Left ventricle myocardium superior (tissue), 1 donor: ENCODE results near the gene STK10. TPM values are rescaled to one million over a fixed set of nuclear protein-coding genes. Genes with fewer than 3 reads are reported as not detected.

Experiments
- ATAC-seq: fragments of 200-7000 bp; cut with Tn5 transposase; one replicate; pipeline ENCODE4 v1.9.1; 2020; ENCODE audit warnings: mild to moderate bottlenecking, moderate library complexity
- DNase-seq: peaks from one replicate; pipeline ENCODE4 v3.0.0-alpha.2; 2020
- intact Hi-C: fragments of 100-400 bp; cut with micrococcal nuclease; formaldehyde crosslinking; loops from one replicate; pipeline ENCODE4 v1.11.0; 2022
- total RNA-seq: library from RNA; stranded (reverse); fragmentation: NEBNext Ultra II Directional; extraction: Animal tissue kit (Norgen Biotek cat#: 25700); gene quantifications from one replicate; pipeline ENCODE4 v1.2.1, GENCODE V29; 2021
- donor health status: DM: no; HTN: yes; CAD: no; lungs with severe emphysema.

The STK10 gene
- total RNA-seq, 1 donor from 2014 or later: 6.9 TPM

DNA sequence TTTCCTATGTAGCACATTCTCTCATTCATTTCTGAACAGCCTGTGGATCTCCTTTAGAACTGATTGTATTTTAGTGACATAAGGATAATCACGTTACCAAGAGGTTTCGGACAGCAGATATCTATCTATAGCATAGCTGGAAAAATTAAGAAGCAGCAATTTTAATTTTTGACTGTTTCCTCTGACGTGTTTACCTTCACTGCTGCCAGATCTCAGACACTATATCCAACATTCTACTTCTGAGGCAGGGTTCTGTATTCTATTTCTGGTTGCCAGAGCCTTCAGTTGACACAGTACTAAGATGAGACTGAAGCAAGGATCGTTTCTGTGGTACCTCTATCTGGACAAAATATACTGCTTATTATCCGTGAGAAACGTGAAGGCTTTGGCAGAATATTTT, 5.8 kb upstream of the STK10 start, which contains the start of gene EFCAB9:
Gene EFCAB9, plus strand, starts transcription at position 301 of the 400 bp plus-strand sequence. Its CDS starts 1 bp downstream, at position 302.
- intact Hi-C loops: no loop called here
- DNase-seq: no peak
- ATAC-seq: no peak

DNA sequence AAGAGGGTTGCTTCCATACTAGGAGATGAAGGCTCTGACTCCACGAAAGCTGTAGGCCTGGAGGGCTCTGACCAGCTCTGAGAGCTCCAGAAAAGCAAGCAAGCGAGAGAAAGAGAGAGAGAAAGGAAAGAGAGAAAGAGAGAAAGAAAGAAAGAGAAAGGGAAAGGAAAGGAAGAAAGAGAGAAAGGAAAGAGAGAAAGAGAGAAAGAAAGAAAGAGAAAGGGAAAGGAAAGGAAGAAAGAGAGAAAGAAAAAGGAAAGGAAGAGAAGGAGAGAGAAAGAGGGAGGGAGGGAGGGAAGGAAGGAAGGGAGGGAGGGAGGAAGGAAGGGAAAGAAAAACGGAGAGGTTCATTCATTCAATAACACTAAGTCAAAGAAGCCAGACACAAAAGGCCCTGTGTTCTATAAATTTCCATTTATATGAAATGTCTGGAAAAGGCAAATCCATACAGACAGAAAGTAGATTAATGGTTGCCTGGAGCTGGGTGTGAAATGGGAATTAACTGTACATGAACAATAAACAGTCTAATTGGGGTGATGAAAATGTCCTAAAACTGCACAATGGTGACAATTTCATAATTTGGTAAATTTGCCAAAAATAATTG, 1.8 kb upstream of the STK10 start:
- intact Hi-C loops: no loop called here
- ATAC-seq: no peak
- DNase-seq: no peak

DNA sequence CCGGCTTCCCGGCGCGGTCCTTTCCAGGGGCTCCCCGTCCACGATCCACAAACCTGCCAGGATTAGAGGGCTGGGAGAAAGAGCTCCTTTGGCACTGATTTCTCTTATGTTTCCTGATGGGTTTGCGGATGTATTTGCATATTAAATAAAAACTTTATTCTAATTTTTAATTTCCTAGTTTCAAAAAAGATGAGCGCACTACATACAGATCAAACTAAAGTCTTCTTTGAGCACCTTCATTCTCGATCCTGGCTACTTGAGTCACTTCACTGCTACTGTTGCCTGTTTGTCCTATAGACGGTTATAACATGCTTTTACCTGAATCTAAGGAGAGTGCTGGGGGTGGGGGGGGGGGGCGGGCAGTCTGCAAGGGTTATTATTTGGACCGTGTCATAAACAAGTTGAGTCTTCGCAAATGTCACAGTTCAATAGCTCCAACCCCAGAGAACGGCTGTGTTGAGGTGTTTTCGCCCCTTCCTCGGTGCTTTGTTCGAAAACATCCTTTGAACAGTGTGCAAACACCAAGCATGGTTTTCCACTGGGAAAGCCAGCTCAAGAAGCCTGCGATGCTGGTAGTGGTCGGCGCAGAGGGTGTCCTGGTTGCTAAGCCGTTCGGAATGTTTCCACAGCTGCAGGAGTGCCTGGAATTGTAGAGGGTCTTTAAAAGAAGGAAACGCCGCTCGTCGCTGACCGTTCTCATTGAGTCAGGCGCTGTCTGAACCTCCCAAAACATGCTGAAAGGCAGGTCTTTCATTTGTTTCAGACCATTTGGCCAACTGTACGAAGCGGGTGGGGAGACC, 1.1 kb upstream of the STK10 start:
- no peak for ATAC-seq
- intact Hi-C loops: no loop called here
- DNase-seq: no peak

DNA sequence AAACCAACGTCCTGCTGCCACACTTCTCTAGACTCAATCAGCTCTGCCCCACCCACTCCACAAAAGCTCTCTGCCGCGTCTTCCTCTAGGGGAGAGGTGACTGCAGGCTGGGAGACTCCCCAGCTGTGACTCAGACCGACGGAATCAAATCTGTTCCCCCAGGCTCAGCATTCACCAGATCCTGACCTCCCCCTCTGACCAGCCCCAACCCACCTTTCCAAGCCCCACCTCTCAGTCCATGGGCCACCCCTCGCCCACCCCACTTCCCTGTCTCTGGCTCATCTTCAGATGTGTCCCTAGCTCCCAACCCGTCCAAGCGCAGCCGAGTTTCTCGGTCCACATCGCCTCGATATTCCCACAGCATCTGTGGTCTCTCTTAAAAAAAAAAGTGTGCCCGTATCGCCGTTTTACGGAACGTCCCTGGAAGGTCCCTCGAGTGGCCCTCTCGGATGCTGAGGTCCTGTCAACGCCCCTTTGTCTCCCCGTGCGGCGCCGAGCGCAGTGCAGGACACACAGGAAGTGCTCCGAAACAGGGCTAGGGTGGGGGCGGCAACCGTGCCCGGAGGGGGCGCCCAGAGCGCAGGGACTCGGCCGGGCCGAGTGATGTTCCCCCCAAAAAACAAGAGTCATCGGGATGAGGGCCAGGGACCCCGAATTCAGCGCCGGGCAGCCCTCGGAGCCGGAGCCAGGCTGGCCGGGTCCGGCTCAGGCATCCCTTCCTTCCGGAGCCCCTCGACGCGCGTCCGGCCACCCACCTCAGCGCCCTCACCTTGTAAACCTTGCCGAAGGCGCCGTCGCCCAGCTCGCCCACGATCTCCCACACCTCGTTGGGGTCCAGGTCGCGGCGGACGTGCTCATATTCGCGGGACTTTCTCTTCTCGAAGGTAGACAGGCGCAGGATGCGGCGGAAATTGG, 649 bp downstream of the STK10 start:
- intact Hi-C loops: loop anchor here (2.0 kb wide), 1 partner anchor 83 kb away; no protein-coding TSS in a partner anchor
- DNase-seq: peak; percentile 78
- peak; percentile 23 for ATAC-seq

DNA sequence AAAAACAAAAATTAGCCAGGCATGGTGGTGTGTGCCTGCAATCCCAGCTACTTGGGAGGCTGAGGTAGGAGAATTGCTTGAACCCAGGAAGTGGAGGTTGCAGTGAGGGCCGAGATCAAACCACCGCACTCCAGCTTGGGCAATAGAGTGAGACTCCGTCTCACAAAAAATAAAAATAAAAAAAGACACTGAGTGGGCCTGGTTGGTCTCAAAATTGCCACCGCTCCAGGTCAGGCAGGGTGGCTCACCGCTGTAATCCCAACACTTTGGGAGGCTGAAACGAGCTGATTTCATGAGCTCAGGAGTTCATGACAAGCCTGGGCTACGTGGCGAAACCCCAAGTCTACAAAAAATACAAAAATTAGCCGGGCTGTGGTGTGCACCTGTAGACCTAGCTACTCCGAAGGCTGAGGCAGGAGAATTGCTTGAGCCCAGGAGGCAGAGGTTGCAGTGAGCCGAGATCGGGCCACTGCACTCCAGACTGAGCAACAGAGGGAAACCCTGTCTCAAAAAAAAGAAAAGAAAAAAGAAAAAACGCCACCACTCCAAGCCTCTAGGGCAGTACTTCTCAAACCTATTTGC, 1.8 kb downstream of the STK10 start:
- intact Hi-C loops: loop anchor here (2.0 kb wide), 1 partner anchor 81 kb away; no protein-coding TSS in a partner anchor
- ATAC-seq (no peak), DNase-seq (no peak)

DNA sequence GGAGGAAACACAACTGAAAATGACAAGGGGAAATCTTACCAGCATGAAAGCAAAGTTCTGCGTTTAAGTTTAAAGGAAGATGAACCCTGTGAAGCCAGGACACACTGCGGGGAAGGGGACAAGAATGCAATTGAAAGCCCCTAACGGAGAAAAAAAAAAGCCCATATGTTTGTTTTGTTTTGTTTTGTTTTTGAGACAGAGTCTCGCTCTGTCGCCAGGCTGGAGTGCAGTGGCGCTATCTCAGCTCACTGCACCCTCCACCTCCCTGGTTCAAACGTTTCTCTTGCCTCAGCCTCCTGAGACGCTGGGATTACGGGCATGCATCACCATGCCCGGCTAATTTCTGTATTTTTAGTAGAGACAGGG, 2.9 kb downstream of the STK10 start:
- no peak for ATAC-seq
- intact Hi-C loops: no loop called here
- no peak for DNase-seq

DNA sequence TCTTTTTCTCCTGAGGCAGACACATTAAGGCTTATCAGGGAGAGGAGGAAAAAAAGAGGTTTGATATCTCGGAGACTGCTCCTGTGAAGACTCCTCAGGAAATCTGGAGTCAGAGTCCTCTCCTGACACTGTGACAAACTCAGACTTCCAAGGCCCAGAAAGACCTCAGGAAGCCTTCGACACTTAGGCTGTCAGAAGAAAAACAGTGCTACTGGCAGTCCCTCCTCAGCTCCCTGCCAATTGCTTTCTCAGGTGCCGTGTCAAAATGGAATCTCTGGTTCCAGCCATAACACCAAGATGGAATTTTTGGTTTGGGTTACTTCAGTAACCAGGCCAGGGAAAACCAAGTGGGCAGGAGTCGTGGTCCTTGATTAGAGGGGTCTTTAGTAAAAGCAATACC, 4.1 kb downstream of the STK10 start:
- ATAC-seq (no peak), DNase-seq (no peak)
- intact Hi-C loops: no loop called here

DNA sequence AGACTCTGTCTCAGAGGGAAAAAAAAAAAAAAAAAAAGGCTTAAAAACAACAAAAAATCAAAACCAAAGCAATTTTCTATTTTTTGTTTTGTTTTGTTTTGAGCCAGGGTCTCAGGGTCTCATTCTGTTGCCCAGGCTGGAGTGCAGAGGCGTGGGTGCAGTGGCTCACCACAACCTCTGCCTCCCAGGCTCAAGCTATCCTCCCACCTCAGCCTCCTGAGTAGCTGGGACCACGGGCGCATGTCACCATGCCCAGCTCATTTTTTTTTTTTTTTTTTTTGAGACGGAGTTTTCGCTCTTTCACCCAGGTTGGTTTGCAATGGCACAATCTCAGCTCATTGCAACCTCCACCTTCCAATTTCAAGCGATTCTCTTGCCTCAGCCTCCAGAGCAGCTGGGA, 5.7 kb downstream of the STK10 start:
- no peak for DNase-seq
- no peak for ATAC-seq
- intact Hi-C loops: no loop called here

DNA sequence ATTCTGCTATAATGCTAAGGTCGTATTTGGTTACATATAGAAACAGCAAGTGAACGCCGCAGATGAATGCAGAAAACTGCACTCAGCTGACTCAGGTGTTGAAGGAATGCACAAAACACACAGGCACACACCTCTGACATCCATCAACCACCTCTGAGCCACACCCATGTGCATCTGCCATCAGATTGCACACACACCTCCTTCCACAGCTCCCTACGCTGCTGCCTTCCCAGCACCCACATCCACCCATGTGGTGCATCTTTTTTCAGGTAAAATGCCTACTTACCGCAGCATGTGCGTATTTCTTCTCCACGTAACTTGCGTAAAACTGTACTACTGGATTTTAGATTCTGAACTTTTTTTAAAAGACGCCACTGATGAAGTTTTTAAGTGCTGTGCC, 7.1 kb downstream of the STK10 start:
- ATAC-seq (no peak), DNase-seq (no peak)
- intact Hi-C loops: no loop called here

DNA sequence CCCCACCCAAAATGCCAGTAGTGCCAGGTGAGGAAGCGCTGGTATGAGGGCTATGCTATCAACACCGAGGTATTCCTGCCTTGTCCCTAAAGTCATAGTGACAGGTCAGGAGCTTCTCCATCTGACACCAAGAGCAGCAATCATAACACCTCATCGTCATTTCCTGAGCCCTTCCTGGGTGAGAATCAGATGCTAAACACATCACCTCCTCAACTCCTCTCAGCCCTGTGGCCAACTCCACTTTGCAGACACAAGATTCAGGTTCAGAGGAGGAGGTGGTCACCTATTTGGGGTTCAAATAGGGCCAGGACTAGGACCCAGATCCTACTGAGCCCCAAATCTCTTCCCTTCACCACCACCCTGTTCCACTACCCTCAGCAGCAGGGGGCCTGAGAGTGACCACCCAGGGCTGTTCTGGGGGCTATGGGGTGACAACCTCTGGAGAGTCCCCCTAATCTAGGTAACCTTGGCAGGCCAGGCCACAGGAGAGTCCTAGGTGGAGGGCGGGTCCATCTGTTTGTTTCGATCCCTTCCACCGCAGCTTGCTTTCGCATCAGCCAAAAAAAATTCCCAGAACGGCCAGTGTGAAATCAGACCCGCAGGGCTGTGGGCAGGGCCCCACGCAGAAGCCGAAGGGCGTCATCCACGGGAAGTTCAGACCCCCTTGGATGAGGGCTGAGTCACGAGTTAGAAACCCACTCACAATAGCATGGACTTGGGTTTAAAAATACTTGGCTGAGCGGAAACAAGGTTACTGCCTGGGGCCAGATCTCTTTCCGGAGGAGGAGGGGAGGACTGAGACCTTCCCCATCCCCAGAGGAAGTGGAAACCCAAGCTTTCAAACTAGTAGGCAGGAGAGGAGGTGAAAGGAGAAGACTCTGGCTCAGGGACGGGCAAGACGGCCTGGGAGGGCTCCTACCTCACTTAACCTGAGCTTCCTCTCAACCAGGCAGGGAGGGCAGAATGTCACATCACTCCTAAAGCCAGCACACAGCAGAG, 8.7 kb downstream of the STK10 start:
- DNase-seq (no peak), ATAC-seq (peak; percentile 45)
- intact Hi-C loops: no loop called here

DNA sequence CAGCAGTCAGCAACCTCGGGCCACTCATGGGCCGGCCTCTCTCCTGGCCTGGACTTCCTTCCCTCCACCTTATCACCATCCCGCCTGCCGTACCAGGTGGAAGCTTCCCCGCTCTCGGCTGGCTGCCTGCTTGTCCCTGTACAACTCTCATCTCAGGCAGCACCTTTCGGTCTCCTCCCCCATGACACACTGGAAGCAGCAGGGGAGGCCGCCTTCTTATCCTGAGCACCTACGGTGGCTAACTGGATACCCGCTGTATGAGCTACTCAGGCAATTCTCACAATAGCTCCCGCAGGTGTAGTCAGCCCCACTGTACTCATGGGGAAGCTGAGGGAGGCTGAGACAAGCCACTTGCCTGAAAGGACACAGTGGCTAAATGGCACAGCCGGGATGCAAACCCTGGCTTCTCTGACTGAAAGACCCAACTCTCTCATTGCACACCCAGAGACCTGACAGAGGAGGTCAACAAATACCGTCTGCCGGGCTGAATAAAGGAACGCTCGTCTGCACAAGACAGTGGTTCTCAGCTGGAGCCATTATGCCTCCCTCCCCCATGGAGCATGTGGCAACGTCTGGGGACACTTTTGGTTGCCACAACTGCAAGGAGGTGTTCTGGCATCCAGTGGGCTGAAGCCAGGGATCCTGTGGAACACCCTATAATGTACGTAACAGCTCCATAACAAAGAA, 9.6 kb downstream of the STK10 start:
- intact Hi-C loops: no loop called here
- DNase-seq (no peak), ATAC-seq (no peak)

DNA sequence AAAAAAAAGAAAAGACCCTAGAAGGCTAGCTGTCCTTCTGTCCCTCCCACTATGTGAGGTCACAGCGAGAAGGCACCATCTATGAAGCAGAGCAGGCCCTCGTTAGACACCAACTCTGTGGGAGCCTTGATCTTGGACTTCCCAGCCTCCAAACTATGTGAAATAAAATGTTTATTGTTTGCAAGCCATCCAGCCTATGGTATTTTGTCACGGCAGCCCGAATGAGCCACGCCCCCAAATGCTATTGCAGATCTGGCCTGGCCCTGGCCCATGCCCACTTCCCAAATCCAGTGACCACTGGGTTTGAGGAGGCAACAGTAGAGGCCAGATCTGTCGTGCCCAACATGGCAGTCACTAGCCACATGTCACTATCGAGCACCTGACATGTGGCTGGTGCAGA, 10.8 kb downstream of the STK10 start:
- ATAC-seq: no peak
- no peak for DNase-seq
- intact Hi-C loops: no loop called here

DNA sequence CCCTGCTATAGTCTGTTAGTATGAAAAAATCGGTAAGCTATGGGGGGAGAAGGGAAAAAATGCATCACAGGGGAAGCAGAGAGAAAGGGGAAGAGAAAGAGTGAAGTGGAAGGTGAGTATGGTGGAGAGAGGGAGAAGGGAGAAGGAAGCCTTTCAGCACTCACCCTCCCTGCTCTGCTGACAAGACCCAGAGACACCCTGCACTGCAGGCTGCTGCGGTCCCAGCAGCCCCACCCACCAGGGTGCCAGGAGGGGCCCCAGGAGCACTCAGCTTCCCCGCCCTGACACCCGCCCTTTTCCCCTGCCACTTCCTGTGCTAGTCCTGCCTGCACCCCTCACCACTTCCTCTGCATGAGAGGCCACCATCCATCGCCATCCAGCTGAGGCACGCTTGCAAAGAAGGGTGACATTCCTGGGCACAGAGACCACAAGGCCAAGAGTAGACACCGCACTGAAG, 12.7 kb downstream of the STK10 start:
- DNase-seq (peak; percentile 73), ATAC-seq (peak; percentile 39)
- intact Hi-C loops: no loop called here

DNA sequence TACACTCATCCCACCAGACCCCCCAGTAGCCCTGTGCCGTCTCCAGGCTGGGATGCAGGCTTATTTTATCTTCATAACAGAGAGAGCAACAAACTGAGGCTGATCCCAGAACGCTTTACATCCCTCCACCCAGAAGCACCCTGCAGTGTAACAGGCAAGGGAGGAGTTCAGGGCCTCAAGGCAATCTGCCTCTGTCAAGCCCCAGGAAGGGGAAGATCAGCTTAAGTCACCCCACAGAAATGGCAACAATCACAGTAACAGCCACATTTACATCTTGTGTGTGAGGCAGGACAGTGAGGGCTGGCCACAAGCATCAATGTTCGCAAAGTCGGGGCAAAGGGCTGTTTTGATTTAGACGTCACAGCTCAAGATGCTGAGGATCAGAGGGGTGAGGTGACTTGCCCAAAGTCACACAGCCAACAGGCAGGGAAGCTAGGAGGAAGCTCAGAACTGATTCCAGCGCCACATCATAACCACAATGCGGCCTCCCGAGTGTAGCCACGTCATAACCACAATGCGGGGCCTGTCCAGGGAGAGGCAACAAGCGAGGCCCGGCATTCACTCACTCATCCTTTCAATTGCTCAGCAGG, 14.4 kb downstream of the STK10 start:
- intact Hi-C loops: no loop called here
- no peak for DNase-seq

DNA sequence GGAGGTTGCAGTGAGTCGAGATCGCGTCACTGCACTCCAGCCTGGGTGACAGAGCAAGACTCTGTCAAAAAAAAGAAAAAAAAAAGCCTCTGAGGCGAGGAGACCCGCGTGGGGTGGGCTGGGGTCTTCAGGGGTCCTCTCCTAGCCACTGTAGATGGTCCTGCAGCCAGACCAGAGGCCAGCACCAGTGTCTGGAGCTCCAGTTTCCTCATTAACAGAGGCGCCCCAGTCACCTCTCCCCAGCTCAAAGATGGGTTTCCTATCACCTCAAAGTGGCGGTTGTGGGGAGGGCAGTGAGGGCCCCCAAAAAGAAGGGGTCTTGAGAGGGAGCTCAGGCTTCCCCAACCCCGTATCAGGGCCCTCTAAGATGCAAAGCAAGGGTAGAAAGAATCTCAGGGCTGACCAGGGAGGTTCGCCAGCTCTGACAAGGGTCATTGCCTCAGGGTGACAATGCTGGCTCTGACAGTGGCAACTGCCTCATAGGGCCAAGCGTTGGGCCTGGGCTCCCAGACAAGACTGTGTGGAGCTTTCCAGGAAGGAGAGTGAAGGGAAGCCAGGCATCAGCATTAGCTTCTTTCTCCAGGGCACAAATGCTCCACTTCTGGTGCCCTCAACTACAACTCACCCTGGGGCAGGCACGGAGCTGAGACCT, 15.0 kb downstream of the STK10 start:
- DNase-seq: peak; percentile 74
- ATAC-seq: peak; percentile 70
- intact Hi-C loops: no loop called here

More for the DNA sequence above, 14.4 kb downstream of the STK10 start:
- ATAC-seq: no peak

DNA sequence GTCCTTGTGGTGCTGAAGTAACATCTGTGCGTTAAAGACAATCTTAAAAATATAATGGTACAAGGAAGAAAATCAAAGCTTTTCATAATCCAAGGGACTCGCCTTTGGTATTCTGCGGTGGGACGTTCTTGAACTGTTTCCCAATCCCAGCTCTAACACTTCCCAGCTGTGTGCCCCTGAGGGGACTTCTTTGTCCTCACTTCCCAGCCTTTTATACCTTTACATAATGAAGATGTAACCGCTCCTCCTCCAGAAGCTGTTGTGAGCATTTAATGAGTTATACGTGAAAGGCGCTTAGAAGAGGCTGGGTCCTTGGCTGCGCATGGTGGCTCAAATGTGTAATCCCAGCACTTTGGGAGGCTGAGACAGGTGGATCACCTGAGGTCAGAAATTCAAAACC, 16.9 kb downstream of the STK10 start:
- no peak for DNase-seq
- intact Hi-C loops: no loop called here
- ATAC-seq: no peak

DNA sequence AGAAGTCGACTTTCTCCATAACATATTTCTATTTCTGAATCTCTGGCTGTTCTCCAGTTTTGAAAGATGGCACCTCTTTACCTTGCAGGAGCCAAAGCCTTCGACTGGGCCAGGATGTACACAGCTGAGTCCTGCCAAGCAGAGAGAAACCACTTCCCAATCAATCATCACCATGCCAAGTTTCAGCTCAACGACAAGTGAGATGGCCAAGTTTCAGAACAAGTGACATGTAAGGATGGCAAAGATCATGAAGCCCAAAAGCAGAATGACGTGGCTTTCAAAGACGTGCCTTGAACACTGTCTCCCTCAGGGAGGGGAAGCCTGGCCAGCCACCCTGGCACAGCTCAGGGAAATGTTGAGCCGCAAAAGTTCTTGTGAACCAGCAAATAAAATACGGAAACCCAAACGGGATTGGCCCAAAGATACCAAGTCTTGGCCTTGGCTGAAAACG, 17.7 kb downstream of the STK10 start:
- DNase-seq (peak; percentile 60), ATAC-seq (peak; percentile 78)
- intact Hi-C loops: no loop called here
